Stimulated activated CD4-positive, alpha-beta T cell treated with anti-CD3 and anti-CD28 coated beads, Interleukin-4, amount 100 ng/mL, for 24 hours (primary cell): ENCODE results near the gene HPS5.
"Not testable (repeated sequence)": the region's sequence is repeated elsewhere in the genome, so short reads cannot be mapped to it uniquely, and the experiment has no call there.

Experiments used
- DNase-seq: peaks from one replicate; pipeline ENCODE4 v3.0.0-alpha.2; 2020

HPS5 gene

GRCh38 chr11:18315893-18316292 lies 6.0 kb downstream of the HPS5 start:
- no peak for DNase-seq

- no peak for DNase-seq
These were observed 7.0 kb downstream of the HPS5 start for GRCh38 chr11:18314784-18315523.

DNA sequence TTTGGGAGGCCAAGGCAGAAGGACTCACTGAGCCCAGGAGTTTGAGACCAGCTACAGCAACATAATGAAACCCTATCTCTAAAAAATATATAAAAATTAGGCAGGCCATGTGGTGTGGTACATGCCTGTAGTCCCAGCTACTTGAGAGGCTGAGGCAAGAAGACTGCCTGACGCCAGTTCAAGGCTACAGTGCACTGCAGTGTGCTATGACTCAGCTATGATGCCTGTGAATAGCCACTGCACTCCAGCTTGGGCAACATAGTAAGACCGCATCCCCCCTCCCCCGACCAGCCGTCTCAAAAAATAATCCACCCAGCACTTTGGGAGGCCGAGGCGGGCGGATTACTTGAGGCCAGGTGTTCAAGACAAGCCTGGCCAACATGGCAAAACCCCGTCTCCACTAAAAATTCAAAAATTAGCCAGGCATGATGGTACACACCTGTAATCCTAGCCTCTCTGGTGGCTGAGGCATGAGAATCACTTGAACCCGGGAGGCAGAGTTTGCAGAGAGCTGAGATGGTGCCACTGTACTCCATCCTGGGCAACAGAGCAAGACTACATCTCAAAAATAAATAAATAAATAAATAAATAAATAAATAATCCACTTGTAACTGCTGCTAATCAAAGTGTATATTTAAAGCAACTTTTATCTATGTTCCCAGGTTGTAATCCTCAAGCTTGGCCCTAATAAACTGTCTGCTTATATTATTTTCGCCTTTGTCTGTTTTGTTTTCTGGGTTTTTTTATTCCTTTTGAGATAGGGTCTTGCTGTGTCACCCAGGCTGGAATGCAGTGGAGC lies 7.8 kb downstream of the HPS5 start:
- DNase-seq, result no peak

DNA sequence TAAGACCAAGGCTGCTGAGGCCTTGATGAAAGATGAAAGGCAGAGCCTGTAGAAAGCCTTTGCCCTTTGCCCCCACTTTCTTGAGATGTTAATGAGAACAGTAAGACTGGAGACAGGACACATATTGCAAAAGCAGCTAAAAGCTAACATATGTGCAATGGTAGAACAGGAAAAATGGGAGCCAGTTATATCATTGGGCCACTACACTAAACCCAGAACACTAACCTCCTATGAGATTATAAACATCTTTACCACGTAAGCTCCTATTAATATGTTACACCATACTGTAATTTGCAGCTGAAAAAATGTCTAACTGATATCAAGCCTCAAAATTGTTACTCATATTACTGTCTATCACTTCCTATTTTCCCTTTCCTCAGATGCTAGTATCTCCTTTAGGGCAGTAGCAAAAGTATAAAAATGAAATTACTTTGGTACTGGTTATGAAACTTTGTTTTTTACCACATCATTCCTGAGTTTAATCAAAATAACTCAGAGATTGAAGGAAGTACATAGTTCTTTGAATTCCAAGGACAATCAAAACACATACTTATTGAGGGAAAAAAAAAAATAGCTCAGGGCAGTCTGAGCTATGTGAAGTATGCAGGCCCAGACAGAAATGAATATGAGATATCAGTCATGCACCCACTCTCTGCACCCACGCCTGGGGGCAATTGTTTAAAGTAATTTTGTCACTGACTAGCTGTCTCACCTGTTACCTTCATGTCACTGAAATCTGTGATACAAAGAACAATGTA lies 9.1 kb downstream of the HPS5 start:
- no peak for DNase-seq

DNA sequence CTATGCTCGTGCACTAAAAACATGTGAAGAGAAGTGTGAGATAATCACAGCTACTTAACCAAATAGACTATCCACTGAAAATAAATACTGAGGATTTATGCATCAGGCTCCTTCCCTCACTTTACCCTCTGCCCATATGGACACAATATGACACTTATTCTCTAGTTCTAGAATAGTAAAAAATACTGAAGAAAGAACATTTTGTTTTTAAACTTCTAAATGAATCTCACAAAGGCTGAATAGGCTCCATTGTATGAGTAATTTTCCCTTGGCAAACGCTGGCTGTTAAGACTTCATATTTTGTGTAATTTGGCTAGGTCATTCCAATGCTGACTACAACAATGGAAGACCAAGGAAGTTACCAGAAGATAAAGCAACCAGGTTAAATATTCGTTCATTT lies 9.9 kb downstream of the HPS5 start:
- DNase-seq, result no peak

DNA sequence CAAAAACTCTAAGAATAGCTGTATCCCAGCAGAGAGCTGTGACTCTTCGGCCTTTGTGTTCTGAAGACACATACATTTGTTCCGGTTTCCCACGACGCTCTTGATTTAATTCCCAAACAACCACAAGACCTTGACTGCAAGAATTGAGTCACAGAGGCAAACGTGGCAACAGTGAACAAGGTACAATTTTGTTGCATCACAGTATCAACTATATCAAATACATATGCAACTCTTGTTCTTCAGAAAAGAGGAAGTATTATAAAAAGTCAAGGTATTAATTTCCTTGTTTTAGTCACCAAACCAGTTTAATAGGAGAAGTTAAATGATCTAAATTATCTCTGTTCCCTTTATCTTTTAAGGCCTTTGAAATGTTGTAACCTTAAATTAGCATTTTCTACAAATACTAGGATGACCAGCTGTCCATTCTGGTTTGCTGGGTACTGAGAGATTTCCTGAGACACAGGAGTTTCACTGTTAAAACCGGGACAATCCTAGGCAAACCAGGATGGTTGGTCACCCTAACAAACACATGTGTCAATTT lies 11.1 kb downstream of the HPS5 start:
- no peak for DNase-seq

DNA sequence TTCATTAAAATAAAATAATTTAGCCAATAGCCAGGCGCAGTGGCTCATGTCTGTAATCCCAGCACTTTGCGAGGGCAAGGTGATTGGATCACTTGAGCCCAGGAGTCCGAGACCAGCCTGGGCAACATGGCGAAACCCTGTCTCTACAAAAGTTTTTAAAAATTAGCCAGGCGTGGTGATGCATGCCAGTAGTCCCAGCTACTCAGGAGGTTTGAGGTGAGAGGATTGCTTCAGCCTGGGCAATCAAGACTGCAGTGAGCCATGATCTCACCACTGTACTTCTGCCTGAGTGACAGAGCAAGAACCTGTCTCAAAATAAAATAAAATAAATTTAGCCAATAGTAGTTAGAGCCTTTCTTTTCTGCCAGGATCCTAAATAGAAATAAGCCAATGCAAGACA lies 12.2 kb downstream of the HPS5 start:
- DNase-seq, result no peak

GRCh38 chr11:18308242-18308641 lies 13.7 kb downstream of the HPS5 start:
- no peak for DNase-seq

GRCh38 chr11:18307461-18308139 lies 14.3 kb downstream of the HPS5 start:
- no peak for DNase-seq

GRCh38 chr11:18304745-18305144 lies 17.2 kb downstream of the HPS5 start:
- DNase-seq, result no peak

DNA sequence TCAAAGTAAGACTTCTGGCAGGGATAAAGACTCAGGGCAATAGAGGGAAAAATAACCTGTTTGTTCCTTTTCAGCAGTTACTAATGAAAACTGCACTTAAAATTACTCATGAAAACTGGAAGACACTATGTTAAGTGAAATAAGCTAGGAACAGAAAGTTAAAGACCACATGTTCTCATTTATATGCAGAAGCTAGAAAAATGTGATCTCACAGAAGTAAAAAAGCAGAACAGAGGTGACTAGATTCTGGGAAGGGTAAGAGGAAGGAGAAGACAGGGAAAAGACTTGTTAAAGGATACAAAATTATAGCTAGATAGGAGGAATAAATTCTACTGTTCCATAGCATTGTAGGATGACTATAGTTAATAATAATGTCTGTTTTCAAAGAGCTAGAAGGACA lies 22.2 kb downstream of the HPS5 start:
- no peak for DNase-seq

GRCh38 chr11:18295316-18295715 lies 26.6 kb downstream of the HPS5 start:
- no peak for DNase-seq

- no peak for DNase-seq
These were observed 27.1 kb downstream of the HPS5 start for GRCh38 chr11:18294862-18295261.

DNA sequence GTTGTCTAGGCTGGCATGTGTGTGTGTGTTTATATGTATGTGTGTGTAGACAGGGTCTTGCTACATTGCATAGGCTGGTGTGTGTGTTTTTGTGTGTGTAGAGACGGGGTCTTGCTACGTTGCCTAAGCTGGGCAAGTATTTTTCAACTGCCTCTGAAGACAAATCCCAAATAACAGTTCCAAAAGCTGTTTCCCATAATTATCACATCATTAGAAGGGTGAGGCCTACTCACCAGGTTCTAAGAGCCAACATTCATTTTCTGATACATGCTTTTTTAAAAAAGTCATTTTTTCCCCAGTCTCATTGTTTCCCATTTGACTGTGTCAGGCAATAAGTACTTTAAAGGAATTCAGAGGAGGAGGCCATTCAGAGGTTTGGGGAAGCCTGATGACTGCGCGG lies 33.0 kb downstream of the HPS5 start:
- no peak for DNase-seq

DNA sequence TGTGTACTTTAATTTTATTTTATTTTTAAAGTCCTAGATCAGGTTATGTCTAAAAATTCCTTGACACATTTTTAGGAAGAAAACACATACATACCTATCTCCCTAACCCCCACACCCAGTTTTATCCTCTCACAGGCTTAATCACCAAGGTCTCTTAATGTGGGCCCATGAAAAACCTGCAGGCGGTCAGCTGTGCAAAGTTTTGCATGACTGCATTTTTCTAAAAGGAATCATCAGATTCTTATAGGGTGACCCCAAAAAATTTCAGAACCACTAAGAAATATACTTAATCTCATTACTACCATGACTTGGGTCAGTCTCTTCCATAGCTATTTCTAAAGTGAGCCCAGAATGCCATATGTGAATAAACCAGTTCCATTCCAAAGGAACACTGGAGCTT lies 36.1 kb downstream of the HPS5 start:
- no peak for DNase-seq

- DNase-seq, result no peak
These were observed 39.3 kb downstream of the HPS5 start for GRCh38 chr11:18282626-18283025.

DNA sequence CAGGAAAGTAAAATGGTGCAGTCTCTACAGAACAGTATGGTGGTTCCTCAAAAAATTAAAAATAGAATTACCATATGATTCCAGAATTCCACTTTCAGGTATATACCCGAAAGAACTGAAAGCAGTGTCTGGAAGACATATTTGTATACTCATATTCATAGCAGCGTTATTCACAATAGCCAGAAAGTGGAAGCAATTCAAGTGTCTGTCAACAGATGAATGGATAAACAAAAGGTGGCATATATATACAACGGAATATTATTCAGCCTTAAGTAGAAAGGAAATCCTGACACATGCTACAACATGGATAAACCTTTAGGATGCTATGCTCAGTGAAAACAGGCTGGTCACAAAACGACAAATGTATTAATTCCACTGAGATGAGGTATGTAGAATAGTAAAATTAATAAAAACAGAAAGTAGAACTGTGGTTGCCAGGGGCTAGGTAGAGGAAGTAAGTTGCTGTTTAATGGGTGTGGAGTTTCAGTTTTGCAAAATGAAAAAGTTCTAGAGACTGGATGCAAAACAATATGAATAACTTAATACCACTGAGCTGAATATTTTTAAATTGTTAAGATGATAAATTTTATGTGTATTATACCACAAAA lies 41.4 kb downstream of the HPS5 start:
- DNase-seq, result no peak

- DNase-seq, result no peak
These were observed 44.2 kb downstream of the HPS5 start for GRCh38 chr11:18277565-18278271.

DNA sequence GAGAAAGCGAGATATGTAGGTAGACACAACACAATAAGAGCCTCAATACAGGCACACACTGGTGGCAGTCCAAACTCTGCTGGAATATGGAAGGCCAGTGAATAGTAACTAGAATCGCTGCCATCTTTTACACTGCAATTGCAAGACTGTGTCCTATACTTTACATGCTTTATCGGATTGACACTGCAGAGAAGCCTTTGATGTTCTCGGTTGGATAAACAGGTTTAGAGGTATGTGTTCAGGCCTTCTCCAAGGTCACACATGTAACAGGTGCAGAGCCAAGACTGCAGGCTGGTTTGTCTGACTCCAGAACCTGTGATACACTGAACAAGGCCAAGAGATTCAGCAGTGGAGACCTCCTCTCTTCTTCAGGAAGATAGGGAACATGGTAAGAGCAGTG lies 50.7 kb downstream of the HPS5 start:
- DNase-seq, result no peak

DNA sequence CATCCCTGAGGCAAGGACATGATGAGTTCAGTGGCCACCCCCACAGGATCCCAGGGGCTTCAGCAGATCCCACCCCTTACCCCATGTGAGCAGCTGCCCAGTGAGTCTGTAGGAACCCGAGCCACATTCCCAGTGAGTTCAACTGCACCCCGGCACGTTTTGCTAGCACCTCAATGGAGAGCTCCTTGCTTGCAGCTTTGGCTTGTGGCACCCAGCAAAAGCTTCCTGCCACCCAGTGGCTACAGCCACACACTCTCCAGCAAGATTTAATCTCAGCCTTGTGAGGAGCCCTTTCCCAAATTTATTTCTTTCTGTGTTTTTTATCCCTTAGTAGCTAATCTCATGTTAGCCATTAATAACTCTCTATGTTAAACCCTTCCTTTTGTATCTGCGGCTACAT lies 51.8 kb downstream of the HPS5 start:
- no peak for DNase-seq

DNA sequence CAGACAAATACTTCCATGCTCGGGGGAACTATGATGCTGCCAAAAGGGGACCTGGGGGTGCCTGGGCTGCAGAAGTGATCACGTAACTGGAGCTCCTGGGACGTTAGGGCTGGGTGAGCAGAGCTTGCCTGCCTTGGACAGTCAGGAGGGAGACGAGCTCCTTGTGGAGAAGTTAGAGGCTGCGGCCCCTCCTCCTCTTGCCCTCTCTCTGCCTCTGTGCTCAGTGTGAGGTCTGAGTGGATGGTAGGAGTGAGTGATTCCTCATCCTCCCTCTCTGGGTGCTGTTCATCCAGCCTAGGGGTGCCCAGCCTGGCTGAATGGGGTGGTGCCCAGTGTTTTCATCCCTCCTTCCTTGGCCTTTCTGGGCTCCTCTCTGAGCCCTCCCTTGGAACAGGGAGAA lies 52.7 kb downstream of the HPS5 start:
- DNase-seq, result not testable (repeated sequence)
